IMR-90 (cell line): ENCODE results near the gene C1QTNF7. TPM values are rescaled to one million over a fixed set of nuclear protein-coding genes. Genes with fewer than 3 reads are reported as not detected.

Experiments
- ATAC-seq: fragments of 200-7000 bp; cut with Tn5 transposase; 2 replicates; pipeline ENCODE4 v1.9.1; 2020; ENCODE audit warnings: low read depth, mild to moderate bottlenecking, moderate library complexity
- BruUV-seq: library from RNA; stranded (reverse); fragments of 400-500 nt; replicated peaks from 2 replicates; lab custom pipeline; 2021; lab: Mats Ljungman, UMichigan
- CTCF ChIA-PET: fragments of 300-600 bp; formaldehyde crosslinking; extraction: SDS; loops from one replicate; lab custom pipeline; 2021; ENCODE audit warnings: antibody characterized with exemption; lab: Yijun Ruan, JAX
- POLR2A ChIA-PET: fragments of 300-600 bp; sonication (Branson Sonifier 250); formaldehyde crosslinking; loops from one replicate; lab custom pipeline; 2022; ENCODE audit warnings: antibody characterized with exemption; ENCODE audit not compliant: unreplicated experiment; lab: Charles Lee
- DNase-seq: peaks from one replicate; pipeline ENCODE4 v3.0.0; 2013
- H2AFZ ChIP-seq: replicated peaks from 2 replicates; pipeline ENCODE3; 2013; ENCODE audit warnings: low read length, mild to moderate bottlenecking; ENCODE audit not compliant: poor library complexity
- H2AK5ac ChIP-seq: 2 replicates; pipeline ENCODE4 v1.6.1; 2013; ENCODE audit warnings: low read depth, low read length, inconsistent platforms
- H2AK9ac ChIP-seq: replicated peaks from 2 replicates; pipeline ENCODE3; 2013; ENCODE audit warnings: mild to moderate bottlenecking, low read depth, low read length, moderate library complexity; ENCODE audit not compliant: poor library complexity
- H2BK120ac ChIP-seq: 2 replicates; pipeline ENCODE4 v1.6.1; 2013; ENCODE audit warnings: low read depth, low read length, inconsistent platforms
- H2BK15ac ChIP-seq: 3 replicates; pipeline ENCODE4 v1.6.1; 2013; ENCODE audit warnings: low read depth, low read length, inconsistent platforms
- H2BK20ac ChIP-seq: 2 replicates; pipeline ENCODE4 v1.6.1; 2013; ENCODE audit warnings: low read depth, mild to moderate bottlenecking, inconsistent platforms, low read length, moderate library complexity
- H2BK5ac ChIP-seq: 2 replicates; pipeline ENCODE4 v1.6.1; 2013; ENCODE audit warnings: mild to moderate bottlenecking, low read depth, low read length, inconsistent platforms; ENCODE audit not compliant: poor library complexity, severe bottlenecking
- H3K14ac ChIP-seq: replicated peaks from 2 replicates; pipeline ENCODE4 v1.6.1; 2013; ENCODE audit warnings: low read depth, low read length, inconsistent platforms
- H3K18ac ChIP-seq: 2 replicates; pipeline ENCODE4 v1.6.1; 2013; ENCODE audit warnings: low read depth, low read length, control low read depth
- H3K23ac ChIP-seq: 2 replicates; pipeline ENCODE4 v1.6.1; 2013; ENCODE audit warnings: low read depth, low read length, inconsistent platforms
- H3K27ac ChIP-seq: 2 replicates; pipeline ENCODE4 v1.5.1; 2013; ENCODE audit warnings: mild to moderate bottlenecking, control low read depth, low read length; ENCODE audit not compliant: insufficient read depth
- H3K27me3 ChIP-seq: 2 replicates; pipeline ENCODE4 v1.6.1; 2013; ENCODE audit warnings: low read length; ENCODE audit not compliant: control insufficient read depth, insufficient read depth
- H3K36me3 ChIP-seq: 2 replicates; pipeline ENCODE4 v1.6.1; 2013; ENCODE audit warnings: low read length, mixed read lengths; ENCODE audit not compliant: control insufficient read depth, insufficient read depth
- H3K4ac ChIP-seq: 2 replicates; pipeline ENCODE4 v1.6.1; 2013; ENCODE audit warnings: low read depth, low read length, inconsistent platforms
- H3K4me1 ChIP-seq: 2 replicates; pipeline ENCODE4 v1.6.1; 2013; ENCODE audit warnings: low read length, mixed read lengths; ENCODE audit not compliant: control insufficient read depth, insufficient read depth
- H3K4me2 ChIP-seq: 2 replicates; pipeline ENCODE4 v1.6.1; 2013; ENCODE audit warnings: low read depth, mild to moderate bottlenecking, control low read depth, low read length, moderate library complexity
- H3K4me3 ChIP-seq: 2 replicates; pipeline ENCODE4 v1.5.1; 2013; ENCODE audit warnings: low read depth, mild to moderate bottlenecking, control low read depth, low read length, moderate library complexity; ENCODE audit not compliant: insufficient read depth
- H3K56ac ChIP-seq: 2 replicates; pipeline ENCODE4 v1.6.1; 2013; ENCODE audit warnings: low read length, inconsistent platforms; ENCODE audit not compliant: insufficient read depth; ENCODE audit errors: extremely low read depth
- H3K79me1 ChIP-seq, 2 experiments: 2 replicates each; pipeline ENCODE4 v1.6.1; 2013; ENCODE audit warnings: low read length in 2 of 2, inconsistent platforms in 1 of 2, low read depth in 1 of 2
- H3K9ac ChIP-seq: 2 replicates; pipeline ENCODE4 v1.6.1; 2013; ENCODE audit warnings: low read depth, low read length, control low read depth
- H3K9me1 ChIP-seq: 2 replicates; pipeline ENCODE4 v1.6.1; 2013; ENCODE audit warnings: low read length, inconsistent platforms; ENCODE audit not compliant: insufficient read depth
- H3K9me3 ChIP-seq: 2 replicates; pipeline ENCODE4 v1.6.1; 2013; ENCODE audit warnings: low read length; ENCODE audit not compliant: control insufficient read depth, insufficient read depth
- H4K20me1 ChIP-seq: 2 replicates; pipeline ENCODE4 v1.6.1; 2013; ENCODE audit warnings: low read length, inconsistent platforms; ENCODE audit not compliant: insufficient read depth
- H4K5ac ChIP-seq: 2 replicates; pipeline ENCODE4 v1.6.1; 2013; ENCODE audit warnings: mild to moderate bottlenecking, low read depth, low read length, control low read depth
- H4K8ac ChIP-seq, 2 experiments: 2 replicates each; pipeline ENCODE4 v1.6.1; 2013; ENCODE audit warnings: low read depth in 2 of 2, low read length in 2 of 2, control low read depth in 1 of 2, inconsistent platforms in 1 of 2
- H4K91ac ChIP-seq: 2 replicates; pipeline ENCODE4 v1.6.1; 2013; ENCODE audit warnings: low read depth, low read length, inconsistent platforms; ENCODE audit not compliant: insufficient read depth
- BHLHE40 ChIP-seq: fragments of 150-350 bp; IDR thresholded peaks from 2 replicates; pipeline ENCODE4 v1.6.1; 2016; ENCODE audit warnings: mild to moderate bottlenecking, low read depth, low read length
- CEBPB ChIP-seq: IDR thresholded peaks from 2 replicates; pipeline ENCODE4 v1.6.1; 2012; ENCODE audit warnings: low read depth, low read length, improper control_type of control experiment
- CHD1 ChIP-seq: IDR thresholded peaks from 2 replicates; pipeline ENCODE4 v1.6.1; 2012; ENCODE audit warnings: low read depth, low read length, improper control_type of control experiment
- FOS ChIP-seq: fragments of 150-350 bp; IDR thresholded peaks from 2 replicates; pipeline ENCODE4 v1.6.1; 2016; ENCODE audit warnings: low read depth, low read length
- MXI1 ChIP-seq: IDR thresholded peaks from 2 replicates; pipeline ENCODE4 v1.6.1; 2012; ENCODE audit warnings: low read depth, mild to moderate bottlenecking, low read length, moderate library complexity, borderline replicate concordance
- POLR2A ChIP-seq: IDR thresholded peaks from 2 replicates; pipeline ENCODE4 v1.6.1; 2012; ENCODE audit warnings: mild to moderate bottlenecking, low read depth, low read length
- RAD21 ChIP-seq: IDR thresholded peaks from 2 replicates; pipeline ENCODE4 v1.6.1; 2012; ENCODE audit warnings: low read length, improper control_type of control experiment
- RCOR1 ChIP-seq: IDR thresholded peaks from 2 replicates; pipeline ENCODE4 v1.6.1; 2012; ENCODE audit warnings: mild to moderate bottlenecking, low read length, improper control_type of control experiment; ENCODE audit not compliant: insufficient replicate concordance
- RFX5 ChIP-seq: IDR thresholded peaks from 2 replicates; pipeline ENCODE4 v1.8.0; 2012; ENCODE audit warnings: low read depth, mild to moderate bottlenecking, low read length, moderate library complexity
- SMC3 ChIP-seq: fragments of 150-350 bp; IDR thresholded peaks from 2 replicates; pipeline ENCODE4 v1.6.1; 2016; ENCODE audit warnings: low read depth, mild to moderate bottlenecking, antibody characterized with exemption, low read length, moderate library complexity
- WGBS, 2 experiments: methylation state at CpG; one replicate each; pipeline versions ENCODE4 v1.1.5 to v1.1.7; 2013; ENCODE audit warnings: missing lambda C conversion rate in 2 of 2; ENCODE audit not compliant: insufficient read length in 1 of 2; ENCODE audit errors: extremely low coverage in 2 of 2; 5-methylcytosine and 5-hydroxymethylcytosine counted together
- dilution Hi-C: fragments of 300-500 bp; cut with HindIII; formaldehyde crosslinking; loops from one replicate; pipeline ENCODE4 v1.14.3; 2018; ENCODE audit warnings: low sequenced_read_pairs; ENCODE audit not compliant: unreplicated experiment
- in situ Hi-C: fragments of 300-500 bp; cut with MboI; formaldehyde crosslinking; loops from 3 replicates; pipeline ENCODE4 v1.14.3; 2019; ENCODE audit warnings: low sequenced_read_pairs, inconsistent platforms, mixed read lengths
- intact Hi-C: fragments of 100-400 bp; cut with micrococcal nuclease; formaldehyde crosslinking; loops from 2 replicates; pipeline ENCODE4 v1.10.0; 2022
- polyA plus RNA-seq, 3 experiments: library from polyadenylated mRNA; depleted of rRNA; stranded (reverse); fragments of >200 nt; gene quantifications; 2 replicates each; pipeline ENCODE4 v1.2.3, GENCODE V29; 2012; ENCODE audit warnings: low replicate concordance in 1 of 3
- total RNA-seq: library from RNA; depleted of rRNA; stranded (reverse); fragments of >200 nt; gene quantifications from 2 replicates; pipeline ENCODE4 v1.2.3, GENCODE V29; 2012
- TF ChIP-seq, protein P1 (sequence below): fragments of 150-350 bp; IDR thresholded peaks from 2 replicates; pipeline ENCODE4 v1.6.1; 2017; ENCODE audit warnings: mild to moderate bottlenecking, antibody characterized with exemption, low read length, low read depth
- TF ChIP-seq, protein P2 (sequence below): fragments of 150-350 bp; IDR thresholded peaks from 2 replicates; pipeline ENCODE4 v1.6.1; 2016; ENCODE audit warnings: low read depth, mild to moderate bottlenecking, low read length, moderate library complexity, borderline replicate concordance
- TF ChIP-seq, protein P3 (sequence below): conservative IDR thresholded peaks from 2 replicates; pipeline ENCODE4 v1.5.1; 2012; ENCODE audit warnings: mild to moderate bottlenecking, low read depth, low read length, improper control_type of control experiment

The C1QTNF7 gene
- total and polyA plus RNA-seq, 2 of the 4 experiments (the other 2 are of a cell fraction) = 0.12 to 0.18 TPM

DNA sequence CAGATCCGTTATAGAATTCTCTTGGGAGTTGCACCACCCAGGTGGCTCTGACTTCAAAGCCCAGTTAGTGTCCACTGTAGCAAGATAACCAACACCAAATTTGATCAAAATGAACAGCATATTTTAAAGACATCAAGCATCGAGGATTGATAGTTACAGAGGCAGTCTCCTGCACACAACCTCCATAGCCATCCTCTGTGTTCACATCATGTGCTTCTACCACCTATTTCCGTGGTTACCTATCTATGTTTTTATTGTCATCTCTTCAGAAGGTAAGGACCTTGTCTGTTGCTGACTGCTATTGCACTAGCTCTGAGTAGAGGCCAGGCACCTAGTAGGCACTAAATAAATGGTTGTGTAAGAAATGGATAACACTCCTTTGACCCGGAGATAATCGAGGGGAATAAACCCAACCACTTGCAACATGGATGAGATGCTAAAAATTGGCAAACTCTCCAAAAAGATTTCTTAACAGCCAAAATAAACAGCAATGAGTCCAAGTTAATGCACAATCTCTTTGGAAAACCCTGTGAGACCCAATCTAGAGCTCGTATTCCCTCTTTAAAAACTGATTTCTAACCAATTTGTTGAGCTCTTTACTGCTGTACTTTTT, 14.7 kb upstream of the C1QTNF7 start:
- Histone ChIP-seq H3K27ac (no peak overlapping the region), H4K8ac (no peak overlapping the region), H3K9me3 (no peaks in the 10 kb centered on the region), H3K56ac (no peak overlapping the region), H4K91ac (no peak overlapping the region), H3K36me3 (no peaks in the 10 kb centered on the region), H2AK9ac (no peak overlapping the region), H3K14ac (no peak overlapping the region), H4K20me1 (no peaks in the 10 kb centered on the region), H4K5ac (no peak overlapping the region), H2BK120ac (no peak overlapping the region), H3K4me3 (no peak overlapping the region), H3K4me1 (peaks cover 4% of the 10 kb centered on the region; the same call in 1 of the 2 replicates), H3K9ac (no peak overlapping the region), H2BK5ac (no peak overlapping the region), H2AK5ac (0 out of 2 replicates have a peak overlapping the region, but pooled peaks have one; percentile 43), H2BK20ac (peak overlapping the region; percentile 9; the same call in 1 of the 2 replicates), H3K27me3 (no peaks in the 10 kb centered on the region), H2AFZ (no peak overlapping the region), H3K9me1 (peaks cover 4% of the 10 kb centered on the region; the same call in 1 of the 2 replicates), H3K79me1 (no peaks in the 10 kb centered on the region), H3K4me2 (no peak overlapping the region), H2BK15ac (0 out of 3 replicates have a peak overlapping the region, but pooled peaks have one; percentile 4), H3K4ac (no peak overlapping the region), H3K18ac (no peak overlapping the region), H3K23ac (no peak overlapping the region)
- dilution Hi-C loops (no loop called here), in situ Hi-C loops (no loop called here), intact Hi-C loops (no loop called here)
- no peak for ATAC-seq
- WGBS, 2 experiments = no CpG with 5 or more reads among the region's 6 CpGs
- no TSS peak for BruUV-seq
- TF ChIP-seq RCOR1 = no peak
- TF ChIP-seq BHLHE40 = no peak
- TF ChIP-seq CEBPB = no peak
- no peak for TF ChIP-seq SMC3
- no peak for TF ChIP-seq MXI1
- TF ChIP-seq, protein P1, sequence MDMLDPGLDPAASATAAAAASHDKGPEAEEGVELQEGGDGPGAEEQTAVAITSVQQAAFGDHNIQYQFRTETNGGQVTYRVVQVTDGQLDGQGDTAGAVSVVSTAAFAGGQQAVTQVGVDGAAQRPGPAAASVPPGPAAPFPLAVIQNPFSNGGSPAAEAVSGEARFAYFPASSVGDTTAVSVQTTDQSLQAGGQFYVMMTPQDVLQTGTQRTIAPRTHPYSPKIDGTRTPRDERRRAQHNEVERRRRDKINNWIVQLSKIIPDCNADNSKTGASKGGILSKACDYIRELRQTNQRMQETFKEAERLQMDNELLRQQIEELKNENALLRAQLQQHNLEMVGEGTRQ = no peak
- no peak for TF ChIP-seq RFX5
- TF ChIP-seq, protein P2, sequence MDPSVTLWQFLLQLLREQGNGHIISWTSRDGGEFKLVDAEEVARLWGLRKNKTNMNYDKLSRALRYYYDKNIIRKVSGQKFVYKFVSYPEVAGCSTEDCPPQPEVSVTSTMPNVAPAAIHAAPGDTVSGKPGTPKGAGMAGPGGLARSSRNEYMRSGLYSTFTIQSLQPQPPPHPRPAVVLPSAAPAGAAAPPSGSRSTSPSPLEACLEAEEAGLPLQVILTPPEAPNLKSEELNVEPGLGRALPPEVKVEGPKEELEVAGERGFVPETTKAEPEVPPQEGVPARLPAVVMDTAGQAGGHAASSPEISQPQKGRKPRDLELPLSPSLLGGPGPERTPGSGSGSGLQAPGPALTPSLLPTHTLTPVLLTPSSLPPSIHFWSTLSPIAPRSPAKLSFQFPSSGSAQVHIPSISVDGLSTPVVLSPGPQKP = no peak
- TF ChIP-seq, protein P3, sequence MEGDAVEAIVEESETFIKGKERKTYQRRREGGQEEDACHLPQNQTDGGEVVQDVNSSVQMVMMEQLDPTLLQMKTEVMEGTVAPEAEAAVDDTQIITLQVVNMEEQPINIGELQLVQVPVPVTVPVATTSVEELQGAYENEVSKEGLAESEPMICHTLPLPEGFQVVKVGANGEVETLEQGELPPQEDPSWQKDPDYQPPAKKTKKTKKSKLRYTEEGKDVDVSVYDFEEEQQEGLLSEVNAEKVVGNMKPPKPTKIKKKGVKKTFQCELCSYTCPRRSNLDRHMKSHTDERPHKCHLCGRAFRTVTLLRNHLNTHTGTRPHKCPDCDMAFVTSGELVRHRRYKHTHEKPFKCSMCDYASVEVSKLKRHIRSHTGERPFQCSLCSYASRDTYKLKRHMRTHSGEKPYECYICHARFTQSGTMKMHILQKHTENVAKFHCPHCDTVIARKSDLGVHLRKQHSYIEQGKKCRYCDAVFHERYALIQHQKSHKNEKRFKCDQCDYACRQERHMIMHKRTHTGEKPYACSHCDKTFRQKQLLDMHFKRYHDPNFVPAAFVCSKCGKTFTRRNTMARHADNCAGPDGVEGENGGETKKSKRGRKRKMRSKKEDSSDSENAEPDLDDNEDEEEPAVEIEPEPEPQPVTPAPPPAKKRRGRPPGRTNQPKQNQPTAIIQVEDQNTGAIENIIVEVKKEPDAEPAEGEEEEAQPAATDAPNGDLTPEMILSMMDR = no peak
- no peak for TF ChIP-seq CHD1
- no peak for TF ChIP-seq RAD21
- TF ChIP-seq POLR2A = no peak
- no peak for TF ChIP-seq FOS
- DNase-seq = no peak
- ChIA-PET CTCF (interaction anchor here (0.9 kb wide), 1 partner anchor 21 kb away, joined by 3 read pairs; no protein-coding TSS in a partner anchor), POLR2A (no interaction called here)
